Stimulated activated CD4-positive, alpha-beta T cell treated with anti-CD3 and anti-CD28 coated beads, Interleukin-12 subunit alpha, Interleukin-12 subunit beta, amount 100 ng/mL, for 48 hours (primary cell): ENCODE data around the gene KRTAP5-11.
"Not testable (repeated sequence)": the region's sequence is repeated elsewhere in the genome, so short reads cannot be mapped to it uniquely, and the experiment has no call there.

Experiments
- DNase-seq, 3 donors: peaks; one replicate each; pipeline ENCODE4 v3.0.0-alpha.2; 2020; ENCODE audit warnings: low read depth in 2 of 3, low spot score in 1 of 3

Gene KRTAP5-11

GRCh38 chr11:71557257-71557656 is 25.4 kb downstream of the KRTAP5-11 start:
- no peak for DNase-seq

- no peak for DNase-seq
These were observed 26.7 kb downstream of the KRTAP5-11 start for GRCh38 chr11:71556018-71556417.

- DNase-seq: no peak
These were observed 27.2 kb downstream of the KRTAP5-11 start for GRCh38 chr11:71555508-71555907.

GRCh38 chr11:71554996-71555395 is 27.7 kb downstream of the KRTAP5-11 start:
- no peak for DNase-seq

- DNase-seq: no peak
These were observed 31.0 kb downstream of the KRTAP5-11 start for GRCh38 chr11:71551711-71552110.

GRCh38 chr11:71548716-71549151 is 33.9 kb downstream of the KRTAP5-11 start:
- DNase-seq: no peak

- DNase-seq: no peak
These were observed 34.6 kb downstream of the KRTAP5-11 start, which contains the start of gene KRTAP5-9 for GRCh38 chr11:71548120-71548519. TSS of gene KRTAP5-9 (plus strand) at chr11:71548420. CDS start at chr11:71548658, 238 bp downstream.

- no peak for DNase-seq
These were observed 37.2 kb downstream of the KRTAP5-11 start for GRCh38 chr11:71545405-71545966.

GRCh38 chr11:71544525-71545214 is 38.0 kb downstream of the KRTAP5-11 start:
- DNase-seq: no peak

GRCh38 chr11:71543866-71544265 is 38.8 kb downstream of the KRTAP5-11 start:
- no peak for DNase-seq

- DNase-seq: peak in 2 of 3 donors; percentile 0 to 2
These were observed 39.5 kb downstream of the KRTAP5-11 start for GRCh38 chr11:71542879-71543777.

- no peak for DNase-seq
These were observed 40.3 kb downstream of the KRTAP5-11 start for GRCh38 chr11:71542382-71542781.

GRCh38 chr11:71540521-71541304 is 42.0 kb downstream of the KRTAP5-11 start:
- DNase-seq: not testable (repeated sequence)

- DNase-seq: not testable (repeated sequence)
These were observed 42.7 kb downstream of the KRTAP5-11 start for GRCh38 chr11:71539971-71540370.

- DNase-seq: no peak
These were observed 43.7 kb downstream of the KRTAP5-11 start for GRCh38 chr11:71539017-71539416.

- DNase-seq: no peak
These were observed 44.0 kb downstream of the KRTAP5-11 start for GRCh38 chr11:71538666-71538990.

GRCh38 chr11:71537977-71538665 is 44.6 kb downstream of the KRTAP5-11 start, which contains the start of gene KRTAP5-8:
TSS of gene KRTAP5-8 (plus strand) at chr11:71538025. CDS start at chr11:71538056, 31 bp downstream.
- not testable (repeated sequence) for DNase-seq

GRCh38 chr11:71537537-71537936 is 45.1 kb downstream of the KRTAP5-11 start:
- DNase-seq: no peak

GRCh38 chr11:71535825-71536224 is 46.9 kb downstream of the KRTAP5-11 start:
- no peak for DNase-seq
